CD1c-positive myeloid dendritic cell (primary cell): ENCODE data around the gene ENTPD8.
A peak's percentile ranks its signal among the peaks of the same experiment; 100 is the strongest.

ENCODE experiments used
- DNase-seq: peaks from one replicate; pipeline ENCODE4 v3.0.0-alpha.2; 2016; ENCODE audit errors: extremely low spot score

The ENTPD8 gene

DNA sequence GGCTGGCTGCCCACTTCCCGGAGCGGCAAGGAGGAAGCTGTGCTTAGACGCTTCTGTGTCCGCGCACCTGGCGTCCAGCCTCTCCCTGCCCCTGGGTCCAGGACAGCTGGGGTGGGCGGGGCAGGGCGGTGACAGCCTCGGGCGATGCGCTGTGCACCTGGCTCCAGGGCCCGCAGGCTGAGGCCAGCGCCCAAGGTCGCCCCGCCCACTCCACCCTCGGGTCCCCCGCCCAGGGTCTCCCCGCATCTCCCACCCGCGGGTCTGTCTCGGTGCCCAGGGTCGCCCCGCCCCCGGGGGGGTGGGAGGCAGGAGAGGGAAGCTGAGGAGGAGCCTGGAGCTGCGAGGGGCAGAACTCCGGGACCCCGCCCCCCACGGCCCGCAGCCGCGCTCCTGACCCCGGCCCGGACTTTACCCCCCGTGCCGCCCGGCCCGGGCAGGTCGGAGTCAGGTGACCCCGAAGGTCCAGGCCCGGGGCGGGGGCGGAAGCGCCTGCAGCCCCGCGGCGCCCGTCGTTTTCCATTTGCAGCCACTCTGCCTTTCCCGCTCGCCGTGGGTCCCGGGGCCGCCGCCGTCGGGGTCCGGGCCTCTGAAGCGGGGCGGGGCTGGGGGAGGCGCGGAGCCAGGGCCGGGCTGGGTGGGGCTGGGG, at the start of gene ENTPD8:
Gene ENTPD8, minus strand, starts transcription at position 69 of the 646 bp plus-strand sequence. CDS start 3,072 bp downstream, outside the sequence.
- no peak for DNase-seq

DNA sequence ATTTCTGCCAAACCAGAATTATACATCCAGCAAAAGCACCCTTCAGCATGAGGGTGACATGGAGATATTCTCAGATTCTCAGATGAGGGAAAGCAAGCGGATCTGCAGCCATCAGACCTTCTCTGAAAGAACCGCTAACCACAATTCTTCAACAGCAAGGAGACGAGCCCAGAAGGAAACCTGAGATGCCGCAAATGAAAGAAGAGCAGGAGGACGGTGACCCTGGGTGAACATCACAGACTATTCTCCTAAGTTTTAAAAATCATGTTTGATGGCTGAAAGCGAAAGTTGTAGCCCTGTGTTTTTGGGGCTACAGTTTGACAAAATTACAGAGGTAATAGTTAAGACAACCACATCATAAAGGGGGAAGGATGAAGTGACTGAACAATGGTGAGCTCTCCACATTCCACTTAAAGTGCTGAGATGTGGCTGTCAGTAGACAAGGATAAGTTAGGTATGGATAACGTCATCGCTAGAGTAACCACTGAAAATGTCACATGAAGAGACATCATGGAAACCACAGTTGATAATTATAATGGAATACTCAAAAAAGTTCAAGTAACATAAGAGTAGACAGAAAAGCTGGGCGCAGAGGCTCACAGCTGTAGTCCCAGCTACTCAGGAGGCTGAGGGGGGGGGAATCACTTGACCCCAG, 49.5 kb upstream of the ENTPD8 start:
- DNase-seq: no peak

DNA sequence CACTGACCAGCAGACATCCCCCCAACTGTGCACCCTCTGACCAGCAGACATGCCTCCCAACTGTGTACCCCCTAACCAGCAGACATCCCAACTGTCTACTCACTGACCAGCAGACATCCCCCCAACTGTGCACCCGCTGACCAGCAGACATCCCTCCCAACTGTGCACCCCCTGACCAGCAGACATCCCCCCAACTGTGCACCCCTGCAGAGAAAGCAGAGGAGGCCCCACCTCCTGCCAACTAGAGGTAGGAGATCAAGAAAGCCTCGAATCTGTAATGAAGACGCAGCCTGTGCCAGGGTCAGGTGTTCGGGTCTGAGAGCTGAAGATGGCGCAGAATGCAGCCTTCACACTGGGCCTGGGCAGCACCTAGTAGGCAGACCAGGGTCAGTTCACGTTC, 47.7 kb upstream of the ENTPD8 start:
- DNase-seq: no peak

- no peak for DNase-seq
These were observed 47.1 kb upstream of the ENTPD8 start for GRCh38 chr9:137488327-137488653.

GRCh38 chr9:137487454-137488326, 46.5 kb upstream of the ENTPD8 start:
- DNase-seq: no peak

DNA sequence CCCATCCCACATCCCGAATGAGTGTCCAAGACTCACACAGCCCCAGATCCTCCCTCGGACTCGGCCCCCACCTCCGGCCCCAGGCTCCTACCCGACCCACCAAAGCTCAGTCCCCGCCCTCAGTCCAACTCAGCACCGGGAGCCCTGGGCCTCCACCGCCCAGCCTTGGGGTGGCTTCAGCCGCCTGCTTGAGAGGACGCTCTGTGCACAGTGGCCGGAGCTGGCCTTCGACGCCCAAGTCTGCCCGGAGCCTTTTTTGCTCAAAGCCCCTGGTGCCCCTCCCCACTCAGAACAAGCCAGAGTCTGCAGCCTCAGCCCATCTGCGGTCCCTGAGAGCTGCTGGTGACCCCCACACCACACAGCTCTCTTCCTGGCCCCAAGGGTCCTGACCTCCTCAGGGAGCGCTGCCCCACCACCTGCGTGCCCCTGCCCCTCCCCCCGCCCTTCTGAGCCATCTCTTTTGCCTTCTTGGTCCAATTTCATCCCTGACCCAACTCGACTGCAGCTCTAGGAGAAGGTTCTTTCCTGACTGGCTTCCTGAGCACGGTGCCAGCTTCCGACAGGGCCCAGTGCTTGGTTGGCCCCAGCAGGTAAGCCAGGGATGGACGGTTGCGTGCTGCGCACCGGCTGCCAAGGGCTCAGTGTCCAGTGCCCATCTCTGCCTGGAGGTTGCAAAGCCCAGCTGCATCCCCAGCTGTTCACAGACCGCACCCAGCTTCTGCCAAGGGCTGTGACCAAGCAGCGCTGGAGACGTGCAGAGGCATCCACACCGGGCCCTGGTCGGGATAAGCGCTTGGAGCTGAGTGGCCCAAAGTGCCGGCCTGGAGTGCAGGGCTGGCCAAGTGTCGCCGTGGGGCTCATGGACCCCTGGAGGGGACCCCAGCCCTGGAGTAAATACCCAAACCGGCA, 45.6 kb upstream of the ENTPD8 start:
- DNase-seq: no peak

DNA sequence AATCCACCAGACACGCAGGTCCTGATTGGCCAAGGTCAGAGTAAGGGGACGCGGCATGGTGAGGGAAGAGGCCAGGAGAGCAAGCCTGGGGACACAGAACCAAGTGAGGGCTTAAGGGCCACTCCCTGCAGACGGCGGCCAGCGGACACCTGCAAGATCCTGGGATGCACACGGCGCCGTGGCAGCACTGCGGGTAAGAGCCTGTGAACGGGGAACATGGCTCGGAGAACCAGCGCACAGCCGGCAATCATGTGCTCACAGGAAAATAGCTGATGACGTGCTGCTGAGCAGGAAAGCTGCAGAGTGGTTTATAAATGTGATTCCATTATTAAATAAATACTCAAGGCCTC, 45.0 kb upstream of the ENTPD8 start:
- DNase-seq: no peak

DNA sequence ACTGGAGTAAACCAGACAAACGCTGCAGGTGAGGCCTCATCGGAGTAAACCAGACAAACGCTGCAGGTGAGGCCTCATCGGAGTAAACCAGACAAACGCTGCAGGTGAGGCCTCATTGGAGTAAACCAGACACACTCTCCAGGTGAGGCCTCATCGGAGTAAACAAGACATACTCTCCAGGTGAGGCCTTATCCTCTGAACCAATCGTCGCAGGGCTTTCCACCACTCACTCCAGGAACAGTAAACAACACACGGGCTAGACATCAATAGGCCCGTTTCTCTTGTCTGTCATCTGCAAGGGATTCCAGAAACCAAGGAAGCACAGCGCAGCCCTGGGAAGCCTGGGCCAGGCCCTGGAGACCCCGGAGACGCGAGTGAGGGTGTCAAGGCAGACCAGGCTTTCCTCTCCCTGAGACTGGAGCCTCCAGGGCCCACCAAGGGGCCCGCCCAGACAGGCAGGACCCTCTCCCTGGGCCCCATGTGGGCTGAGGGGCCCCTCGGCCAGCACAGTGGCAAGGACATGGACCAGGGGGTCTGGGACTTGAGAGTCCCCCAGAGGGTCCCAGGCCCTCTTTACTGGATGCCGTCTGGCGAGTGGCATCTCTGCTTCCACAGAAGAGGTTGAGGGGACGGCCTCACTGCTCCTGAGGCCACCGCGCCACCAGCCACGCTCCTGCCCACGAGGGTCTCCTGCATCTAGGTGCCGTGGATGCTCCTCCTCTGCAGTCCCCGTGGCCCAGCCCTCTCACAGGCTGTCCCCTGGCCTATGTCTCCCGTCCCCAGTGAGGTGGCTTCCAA, 44.4 kb upstream of the ENTPD8 start:
- DNase-seq: no peak

DNA sequence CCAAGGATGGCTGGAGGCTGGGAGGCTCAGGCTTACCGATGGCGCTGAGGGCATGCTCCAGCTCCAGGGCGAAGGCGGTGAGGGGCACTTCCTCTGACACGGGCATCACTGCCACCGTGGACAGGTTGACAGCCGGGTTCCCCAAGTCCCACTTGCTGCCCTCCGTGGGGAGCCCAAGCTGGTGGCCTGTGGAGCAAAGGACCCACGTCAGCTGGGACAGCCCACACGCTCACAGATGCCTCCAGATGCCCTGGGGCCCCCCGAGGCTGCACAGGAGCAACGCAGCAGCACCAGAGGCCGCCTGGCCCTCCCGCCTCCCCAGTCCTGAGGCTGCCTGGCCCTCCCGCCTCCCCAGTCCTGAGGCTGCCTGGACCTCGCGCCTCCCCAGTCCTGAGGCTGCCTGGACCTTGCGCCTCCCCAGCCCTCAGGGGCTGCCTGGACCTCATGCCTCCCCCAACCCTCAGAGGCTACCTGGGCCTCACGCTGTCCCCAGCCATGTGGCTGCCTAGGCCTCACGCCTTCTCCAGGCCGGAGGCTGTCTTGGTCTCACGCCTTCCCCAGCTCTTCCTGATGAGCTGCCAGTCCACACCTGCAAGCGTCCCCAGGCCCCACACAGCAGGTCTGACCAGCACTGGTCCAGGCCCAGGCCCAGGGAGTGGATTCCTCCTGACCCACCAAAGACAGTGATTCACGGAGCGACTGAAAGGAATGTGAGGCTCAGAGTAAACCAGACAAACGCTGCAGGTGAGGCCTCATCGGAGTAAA, 43.6 kb upstream of the ENTPD8 start:
- DNase-seq: no peak

GRCh38 chr9:137482094-137482781, 41.1 kb upstream of the ENTPD8 start:
- peak; percentile 90 for DNase-seq

DNA sequence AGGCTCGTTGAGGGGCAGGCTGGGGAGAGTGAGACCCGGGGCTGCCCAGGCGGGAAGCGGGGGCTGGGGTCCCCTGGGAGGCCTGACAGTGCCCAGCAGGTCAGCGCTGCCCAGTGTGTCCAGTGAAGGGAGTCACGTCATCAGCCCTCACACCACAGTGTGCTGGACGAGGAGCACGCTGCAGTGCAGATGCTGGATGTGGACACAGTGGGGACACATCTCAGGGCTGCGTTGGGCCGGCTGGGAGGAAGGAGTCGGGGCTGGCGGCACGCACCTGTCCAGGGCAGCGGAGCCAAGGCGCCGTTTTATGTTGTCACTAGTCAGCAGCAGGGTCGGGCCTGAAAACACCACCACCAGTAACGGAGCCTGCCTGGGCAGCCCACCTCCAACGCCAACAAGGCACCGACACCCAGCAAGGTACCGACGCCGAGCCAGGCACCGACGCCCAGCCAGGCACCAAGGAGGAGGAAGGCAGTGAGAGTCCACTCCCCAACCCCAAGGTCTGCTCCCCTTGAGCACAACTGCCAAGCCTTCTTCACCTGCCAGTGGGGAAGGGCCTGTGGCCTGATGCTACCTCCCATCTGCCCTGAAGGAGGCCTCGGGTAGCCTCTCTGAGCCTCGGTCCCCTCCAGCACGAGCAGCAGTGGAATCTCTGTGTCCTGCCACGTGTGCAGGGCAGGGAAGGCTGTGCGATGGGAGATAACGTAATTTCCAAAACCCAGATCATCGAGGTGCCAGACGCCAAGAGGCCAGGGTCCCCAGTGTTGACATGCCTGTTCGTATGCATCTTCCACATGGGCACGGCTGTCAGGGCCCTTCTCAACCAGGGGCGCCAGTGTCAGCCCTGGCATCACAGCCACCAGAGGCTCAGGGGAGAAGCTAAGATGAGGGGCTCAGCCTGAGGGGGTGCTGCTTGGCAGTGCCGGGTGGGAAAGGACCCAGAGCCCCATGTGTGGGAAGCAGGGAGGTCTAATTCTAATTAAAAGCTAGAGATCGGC, 39.8 kb upstream of the ENTPD8 start:
- no peak for DNase-seq

DNA sequence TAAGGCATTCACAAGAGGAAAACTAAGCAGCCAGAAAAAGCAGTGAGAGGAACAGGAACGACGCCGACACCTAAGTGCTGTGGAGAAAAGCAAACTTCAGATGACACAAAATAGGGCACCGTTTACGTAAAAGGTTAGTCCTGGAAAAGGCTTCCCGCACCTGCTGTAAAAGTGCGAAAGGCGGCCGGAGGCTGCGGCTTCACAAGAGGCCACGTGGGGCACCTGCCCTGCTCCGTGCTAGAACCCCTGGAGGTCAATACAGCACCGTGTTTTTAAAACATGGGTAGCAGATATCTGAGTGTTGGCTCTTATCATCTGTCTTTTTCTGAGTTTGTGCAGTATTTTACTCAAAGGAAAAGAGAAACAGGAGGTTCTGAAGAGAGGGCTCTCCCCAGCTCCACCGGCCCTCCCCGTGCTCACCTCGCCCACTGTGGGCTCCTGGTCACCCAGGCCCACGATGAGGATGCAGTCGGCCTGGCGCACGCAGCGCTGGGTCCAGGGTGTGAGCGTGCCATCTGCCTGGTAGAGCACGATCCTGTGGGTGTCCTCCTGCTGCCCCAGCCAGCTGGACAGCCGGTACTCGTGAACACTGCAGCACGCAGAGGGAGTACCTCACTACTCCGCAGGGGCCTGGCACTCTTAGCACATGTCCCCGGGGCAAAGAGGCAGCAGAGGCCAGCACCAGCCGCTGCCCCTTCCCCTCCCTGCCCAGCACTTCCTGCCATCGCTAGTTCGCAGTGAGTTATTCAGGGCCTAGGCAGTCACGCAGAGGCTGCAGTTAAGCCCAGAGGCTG, 38.9 kb upstream of the ENTPD8 start:
- no peak for DNase-seq

DNA sequence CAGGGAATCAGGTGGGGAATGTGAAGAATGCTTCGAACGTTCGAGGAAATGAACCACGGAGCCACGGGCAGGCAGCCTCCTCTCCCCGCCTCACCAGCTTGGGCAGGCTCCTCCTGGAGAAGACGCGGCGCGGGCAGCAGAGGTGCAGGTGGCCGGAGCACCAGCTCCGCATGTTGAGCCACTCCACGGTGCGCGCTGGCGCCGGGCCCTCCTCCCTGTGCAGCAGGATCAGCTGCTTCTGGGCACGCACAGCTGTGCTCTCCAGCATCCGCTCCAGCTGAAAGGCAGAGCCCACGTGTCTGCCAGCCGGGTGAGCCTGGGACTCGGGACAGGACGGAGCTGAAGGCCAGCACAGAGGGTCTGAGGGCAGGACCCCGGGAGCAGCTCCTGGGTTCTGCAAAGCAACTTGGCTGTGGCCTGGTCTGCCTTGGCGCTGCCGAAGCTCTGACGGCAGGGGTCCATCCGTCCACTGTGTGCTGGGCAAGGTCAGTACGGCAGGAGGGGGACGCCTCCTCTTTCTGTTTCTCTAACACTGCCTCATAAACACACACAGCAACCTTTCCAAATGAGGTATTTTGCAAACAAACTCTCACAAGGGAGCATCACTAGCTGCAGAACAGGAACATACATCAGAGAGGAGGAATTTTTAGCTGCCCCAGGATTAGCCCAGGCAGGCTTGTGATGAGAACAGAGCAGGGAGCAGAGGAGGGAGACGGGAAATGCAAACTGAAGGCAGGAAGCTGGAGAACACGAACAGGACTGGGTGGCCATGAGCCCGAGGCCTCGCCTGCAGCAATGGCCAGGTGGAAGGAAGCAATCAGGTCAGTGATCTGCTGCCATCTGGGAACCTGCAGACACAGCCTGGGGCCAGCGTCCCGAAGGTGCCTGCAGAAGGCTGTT, 38.1 kb upstream of the ENTPD8 start:
- no peak for DNase-seq

DNA sequence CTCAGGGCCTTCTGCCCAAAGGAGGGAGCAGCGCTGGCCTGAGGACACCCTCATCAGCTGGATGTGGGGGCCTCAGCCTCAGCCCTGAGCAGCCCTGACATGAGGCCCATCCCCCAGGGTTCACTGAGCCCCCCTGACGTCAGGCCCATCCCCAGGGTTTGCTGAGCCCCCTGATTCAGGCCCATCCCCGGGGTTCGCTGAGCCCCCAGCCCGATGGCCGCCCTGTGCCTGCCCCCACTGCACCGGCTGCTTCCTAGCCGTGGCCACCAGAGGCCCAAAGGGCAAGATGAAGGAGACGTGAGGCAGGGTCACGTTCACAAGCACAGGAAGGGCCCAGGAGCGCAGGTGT, 37.4 kb upstream of the ENTPD8 start:
- no peak for DNase-seq

GRCh38 chr9:137477778-137478612, 36.8 kb upstream of the ENTPD8 start:
- DNase-seq: no peak

- no peak for DNase-seq
These were observed 35.7 kb upstream of the ENTPD8 start for GRCh38 chr9:137476856-137477255.
